Peyer's patch (tissue), 4 donors: ENCODE measurements around the gene HOXB13. TPM values are rescaled to one million over a fixed set of nuclear protein-coding genes. Genes with fewer than 3 reads are reported as not detected.

Experiments
- DNase-seq, 3 donors: peaks; one replicate each; pipeline ENCODE4 v3.0.0-alpha.2; 2017 to 2019
- H3K27ac ChIP-seq, 4 donors: fragments of 200-600 bp; sonication (generic); one replicate each; pipeline ENCODE4 v1.5.1; 2016 to 2019
- H3K27me3 ChIP-seq, 2 donors: fragments of 200-600 bp; sonication (generic); one replicate each; pipeline ENCODE4 v1.5.1; 2019
- H3K36me3 ChIP-seq, 3 donors: fragments of 200-600 bp; sonication (generic); one replicate each; pipeline ENCODE4 v1.5.1; 2016 to 2019
- H3K4me1 ChIP-seq, 4 donors: fragments of 200-600 bp; sonication (generic); one replicate each; pipeline ENCODE4 v1.5.1; 2016 to 2019
- H3K4me3 ChIP-seq, 4 donors: fragments of 200-600 bp; sonication (generic); 1 replicate in 3 of 4; 2 replicates in 1 of 4; pipeline ENCODE4 v1.5.1; 2016 to 2019; ENCODE audit warnings: mild to moderate bottlenecking in 1 of 4
- H3K9me3 ChIP-seq, 4 donors: fragments of 200-600 bp; sonication (generic); one replicate each; pipeline ENCODE4 v1.5.1; 2016 to 2019; ENCODE audit warnings: mild to moderate bottlenecking in 1 of 4
- CTCF ChIP-seq, 6 experiments: fragments of 450-650 bp in 4 of 6; fragments of 200-600 bp in 2 of 6; sonication (generic) in 1 of 6; IDR thresholded peaks; one replicate each; pipeline ENCODE4 v1.5.1; 2017 to 2019; ENCODE audit warnings: antibody characterized with exemption in 6 of 6, mild to moderate bottlenecking in 3 of 6, moderate library complexity in 1 of 6
- POLR2A ChIP-seq, 2 donors: fragments of 450-650 bp; IDR thresholded peaks; one replicate each; pipeline ENCODE4 v1.5.1; 2017; ENCODE audit warnings: antibody characterized with exemption in 2 of 2, mild to moderate bottlenecking in 2 of 2, moderate library complexity in 2 of 2
- total RNA-seq, 4 donors: library from RNA; depleted of rRNA; stranded (reverse); fragments of >200 nt; gene quantifications; one replicate each; pipeline ENCODE4 v1.1.0, GENCODE V29; 2016

The HOXB13 gene
- total RNA-seq, 4 donors from 2014 or later, result 0.54 TPM; not detected in 3

GRCh38 chr17:48751733-48752398 lies 23.3 kb upstream of the HOXB13 start:
- no peak for DNase-seq
- Histone ChIP-seq H3K27me3 (peaks cover 0 to 75% of the 10 kb centered on the region in 2 donors), H3K4me1 (peaks cover 0 to 22% (median 0%) of the 10 kb centered on the region in 4 donors), H3K36me3 (no peaks in the 10 kb centered on the region), H3K9me3 (no peaks in the 10 kb centered on the region), H3K4me3 (no peak overlapping the region), H3K27ac (no peak overlapping the region)
- TF ChIP-seq CTCF (IDR thresholded peaks at IDR 0.05) (no peak), POLR2A (IDR thresholded peaks at IDR 0.05) (no peak)

GRCh38 chr17:48751172-48751571 lies 22.6 kb upstream of the HOXB13 start:
- Histone ChIP-seq H3K27ac (no peak overlapping the region), H3K27me3 (peaks cover 0 to 81% of the 10 kb centered on the region in 2 donors), H3K9me3 (no peaks in the 10 kb centered on the region), H3K36me3 (no peaks in the 10 kb centered on the region), H3K4me1 (peaks cover 0 to 22% (median 0%) of the 10 kb centered on the region in 4 donors), H3K4me3 (no peak overlapping the region)
- DNase-seq, result no peak
- TF ChIP-seq POLR2A (IDR thresholded peaks at IDR 0.05) (no peak), CTCF (IDR thresholded peaks at IDR 0.05) (no peak)

GRCh38 chr17:48749621-48750553 lies 21.3 kb upstream of the HOXB13 start:
- Histone ChIP-seq H3K4me3 (no peak overlapping the region), H3K27ac (no peak overlapping the region), H3K27me3 (peaks cover 0 to 86% of the 10 kb centered on the region in 2 donors), H3K4me1 (peaks cover 0 to 15% (median 0%) of the 10 kb centered on the region in 4 donors), H3K36me3 (no peaks in the 10 kb centered on the region), H3K9me3 (no peaks in the 10 kb centered on the region)
- TF ChIP-seq POLR2A (IDR thresholded peaks at IDR 0.05) (no peak), CTCF (IDR thresholded peaks at IDR 0.05) (no peak)
- no peak for DNase-seq

- peaks cover 0 to 13% (median 0%) of the 10 kb centered on the region in 4 donors for H3K4me1 ChIP-seq
- H3K9me3 ChIP-seq, result no peaks in the 10 kb centered on the region
- no peaks in the 10 kb centered on the region for H3K36me3 ChIP-seq
- H3K27me3 ChIP-seq, result peaks cover 0 to 84% of the 10 kb centered on the region in 2 donors
- no peak for DNase-seq
- H3K4me3 ChIP-seq, result no peak overlapping the region
- TF ChIP-seq CTCF (IDR thresholded peaks at IDR 0.05), result no peak
- TF ChIP-seq POLR2A (IDR thresholded peaks at IDR 0.05), result no peak
- no peak overlapping the region for H3K27ac ChIP-seq
Measured at GRCh38 chr17:48748718-48749566, 20.4 kb upstream of the HOXB13 start.
